Keratinocyte (primary cell): ENCODE results near the gene ATP10D. TPM values are rescaled to one million over a fixed set of nuclear protein-coding genes. Genes with fewer than 3 reads are reported as not detected.

Experiments used
- DNase-seq: peaks from one replicate; pipeline ENCODE4 v3.0.0-alpha.2; 2011; ENCODE audit warnings: low read depth, missing footprints, low spot score
- FAIRE-seq: peaks from 2 replicates; lab custom pipeline; 2011; peaks lifted over from hg19 to GRCh38; lab: Jason Lieb, UNC
- H2AFZ ChIP-seq: 2 replicates; pipeline ENCODE4 v1.6.0; 2012; ENCODE audit warnings: low read length, control low read depth, inconsistent platforms; ENCODE audit not compliant: control insufficient read depth
- H3K27ac ChIP-seq: 2 replicates; pipeline ENCODE4 v1.5.1; 2011; ENCODE audit warnings: low read length; ENCODE audit not compliant: control insufficient read depth, insufficient read depth
- H3K27me3 ChIP-seq: 3 replicates; pipeline ENCODE4 v1.6.0; 2011; ENCODE audit warnings: low read length; ENCODE audit not compliant: control insufficient read depth, insufficient read depth; ENCODE audit errors: extremely low read depth
- H3K36me3 ChIP-seq, 2 experiments: 2 replicates in 1 of 2; 3 replicates in 1 of 2; pipeline ENCODE4 v1.5.1; 2011; ENCODE audit warnings: low read length in 2 of 2, mild to moderate bottlenecking in 1 of 2; ENCODE audit not compliant: control insufficient read depth in 2 of 2, insufficient read depth in 2 of 2; ENCODE audit errors: extremely low read depth in 1 of 2
- H3K4me1 ChIP-seq: 3 replicates; pipeline ENCODE4 v1.5.1; 2011; ENCODE audit warnings: low read length; ENCODE audit not compliant: control insufficient read depth, insufficient read depth; ENCODE audit errors: extremely low read depth
- H3K4me2 ChIP-seq: 3 replicates; pipeline ENCODE4 v1.6.0; 2011; ENCODE audit warnings: low read depth, low read length; ENCODE audit not compliant: control insufficient read depth, insufficient read depth; ENCODE audit errors: extremely low read depth
- H3K4me3 ChIP-seq, 3 experiments: fragments of 200-600 bp in 1 of 3; sonication (generic) in 1 of 3; 2 replicates in 2 of 3; 3 replicates in 1 of 3; pipeline ENCODE4 v1.5.1; 2011 to 2016; ENCODE audit warnings: low read length in 3 of 3, mild to moderate bottlenecking in 3 of 3, control low read depth in 2 of 3, inconsistent platforms in 1 of 3, low read depth in 1 of 3, mixed read lengths in 1 of 3, mixed run types in 1 of 3, moderate library complexity in 1 of 3; ENCODE audit not compliant: control insufficient read depth in 2 of 3, insufficient read depth in 2 of 3; ENCODE audit errors: extremely low read depth in 1 of 3
- H3K79me2 ChIP-seq: 2 replicates; pipeline ENCODE4 v1.6.0; 2012; ENCODE audit warnings: low read length; ENCODE audit not compliant: control insufficient read depth, insufficient read depth
- H3K9ac ChIP-seq: 3 replicates; pipeline ENCODE4 v1.6.0; 2011; ENCODE audit warnings: low read length; ENCODE audit not compliant: control insufficient read depth, insufficient read depth; ENCODE audit errors: extremely low read depth
- H3K9me1 ChIP-seq: 3 replicates; pipeline ENCODE4 v1.6.0; 2011; ENCODE audit warnings: low read length; ENCODE audit not compliant: control insufficient read depth, insufficient read depth; ENCODE audit errors: extremely low read depth
- H3K9me3 ChIP-seq: 2 replicates; pipeline ENCODE4 v1.5.1; 2012; ENCODE audit warnings: low read depth, low read length; ENCODE audit not compliant: control insufficient read depth
- H4K20me1 ChIP-seq: 3 replicates; pipeline ENCODE4 v1.6.0; 2011; ENCODE audit warnings: low read length; ENCODE audit not compliant: control insufficient read depth, insufficient read depth; ENCODE audit errors: extremely low read depth
- EZH2 ChIP-seq: IDR thresholded peaks from one replicate; pipeline ENCODE4 v1.6.1; 2012; ENCODE audit warnings: inconsistent platforms, mild to moderate bottlenecking, low read length, moderate library complexity
- dilution Hi-C: fragments of 300-500 bp; cut with MboI; formaldehyde crosslinking; loops from one replicate; pipeline ENCODE4 v1.7.0; 2020; ENCODE audit warnings: low sequenced_read_pairs; ENCODE audit not compliant: extremely low pct_ligation_motif_present
- polyA plus RNA-seq, 5 experiments: library from polyadenylated mRNA; depleted of rRNA in 3 of 5; stranded (reverse) in 3 of 5; stranded (forward) in 1 of 5; unstranded in 1 of 5; fragments of >200 nt; gene quantifications; 1 replicate in 1 of 5; 2 replicates in 3 of 5; 3 replicates in 1 of 5; pipeline versions ENCODE4 v1.2.1 to v1.2.3, GENCODE V29; 2011 to 2012; ENCODE audit warnings: missing spikeins in 2 of 5, low read depth in 1 of 5, low replicate concordance in 1 of 5
- TF ChIP-seq, protein P1 (sequence below), 3 experiments: IDR thresholded peaks in 1 of 3; conservative IDR thresholded peaks in 1 of 3; optimal IDR thresholded peaks in 1 of 3; 2 replicates in 2 of 3; 3 replicates in 1 of 3; pipeline versions ENCODE3 to v1.5.1; 2011; ENCODE audit warnings: low read length in 3 of 3, mild to moderate bottlenecking in 3 of 3, moderate library complexity in 2 of 3, control low read depth in 1 of 3, inconsistent platforms in 1 of 3; ENCODE audit not compliant: insufficient read depth in 2 of 3; ENCODE audit errors: extremely low read depth in 1 of 3

ATP10D gene
- polyA plus RNA-seq, 1 donor (not counting 4 experiments of a cell fraction or from before 2014, with no cell fraction given): 97.3 TPM

DNA sequence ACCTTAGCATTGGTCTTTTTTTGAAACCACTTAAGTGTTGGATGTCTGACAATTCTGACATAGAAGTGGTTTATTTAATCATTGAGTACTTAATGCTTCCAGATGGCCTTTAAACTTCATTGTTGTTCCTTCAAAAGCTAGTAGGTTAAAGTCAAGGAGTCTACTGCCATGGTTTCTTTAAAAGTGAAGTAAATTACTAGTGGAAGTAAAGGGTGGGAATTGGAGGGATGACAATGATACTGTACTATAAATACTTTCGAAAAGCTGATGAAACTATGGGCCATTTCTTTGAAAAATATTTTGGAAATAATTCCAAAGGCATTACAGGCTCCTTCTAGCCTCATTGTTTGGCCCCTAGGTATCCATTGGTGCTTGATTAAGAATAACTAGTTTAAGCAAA, 51.9 kb downstream of the ATP10D start:
- Histone ChIP-seq H3K36me3 (peaks cover 6 to 10% of the 10 kb centered on the region in 2 experiments), H3K27me3 (no peaks in the 10 kb centered on the region), H3K4me1 (peaks cover 22% of the 10 kb centered on the region), H3K79me2 (peaks cover 2% of the 10 kb centered on the region), H4K20me1 (no peaks in the 10 kb centered on the region), H3K9me1 (no peaks in the 10 kb centered on the region), H3K9me3 (peaks cover 2% of the 10 kb centered on the region), H3K27ac (no peak overlapping the region), H3K4me3 (no peak overlapping the region), H2AFZ (no peak overlapping the region), H3K9ac (no peak overlapping the region), H3K4me2 (no peak overlapping the region)
- dilution Hi-C loops: no loop called here
- FAIRE-seq (no peak), DNase-seq (no peak)
- TF ChIP-seq, protein P1, sequence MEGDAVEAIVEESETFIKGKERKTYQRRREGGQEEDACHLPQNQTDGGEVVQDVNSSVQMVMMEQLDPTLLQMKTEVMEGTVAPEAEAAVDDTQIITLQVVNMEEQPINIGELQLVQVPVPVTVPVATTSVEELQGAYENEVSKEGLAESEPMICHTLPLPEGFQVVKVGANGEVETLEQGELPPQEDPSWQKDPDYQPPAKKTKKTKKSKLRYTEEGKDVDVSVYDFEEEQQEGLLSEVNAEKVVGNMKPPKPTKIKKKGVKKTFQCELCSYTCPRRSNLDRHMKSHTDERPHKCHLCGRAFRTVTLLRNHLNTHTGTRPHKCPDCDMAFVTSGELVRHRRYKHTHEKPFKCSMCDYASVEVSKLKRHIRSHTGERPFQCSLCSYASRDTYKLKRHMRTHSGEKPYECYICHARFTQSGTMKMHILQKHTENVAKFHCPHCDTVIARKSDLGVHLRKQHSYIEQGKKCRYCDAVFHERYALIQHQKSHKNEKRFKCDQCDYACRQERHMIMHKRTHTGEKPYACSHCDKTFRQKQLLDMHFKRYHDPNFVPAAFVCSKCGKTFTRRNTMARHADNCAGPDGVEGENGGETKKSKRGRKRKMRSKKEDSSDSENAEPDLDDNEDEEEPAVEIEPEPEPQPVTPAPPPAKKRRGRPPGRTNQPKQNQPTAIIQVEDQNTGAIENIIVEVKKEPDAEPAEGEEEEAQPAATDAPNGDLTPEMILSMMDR (optimal IDR thresholded peaks at IDR 0.05 in 1 of 3, IDR thresholded peaks at IDR 0.05 in 1 of 3, conservative IDR thresholded peaks at IDR 0.05 in 1 of 3; ENCODE audit: extremely low read depth in 1 of 3, insufficient read depth in 2 of 3, low read length in 3 of 3): no peak
- no peak for TF ChIP-seq EZH2

DNA sequence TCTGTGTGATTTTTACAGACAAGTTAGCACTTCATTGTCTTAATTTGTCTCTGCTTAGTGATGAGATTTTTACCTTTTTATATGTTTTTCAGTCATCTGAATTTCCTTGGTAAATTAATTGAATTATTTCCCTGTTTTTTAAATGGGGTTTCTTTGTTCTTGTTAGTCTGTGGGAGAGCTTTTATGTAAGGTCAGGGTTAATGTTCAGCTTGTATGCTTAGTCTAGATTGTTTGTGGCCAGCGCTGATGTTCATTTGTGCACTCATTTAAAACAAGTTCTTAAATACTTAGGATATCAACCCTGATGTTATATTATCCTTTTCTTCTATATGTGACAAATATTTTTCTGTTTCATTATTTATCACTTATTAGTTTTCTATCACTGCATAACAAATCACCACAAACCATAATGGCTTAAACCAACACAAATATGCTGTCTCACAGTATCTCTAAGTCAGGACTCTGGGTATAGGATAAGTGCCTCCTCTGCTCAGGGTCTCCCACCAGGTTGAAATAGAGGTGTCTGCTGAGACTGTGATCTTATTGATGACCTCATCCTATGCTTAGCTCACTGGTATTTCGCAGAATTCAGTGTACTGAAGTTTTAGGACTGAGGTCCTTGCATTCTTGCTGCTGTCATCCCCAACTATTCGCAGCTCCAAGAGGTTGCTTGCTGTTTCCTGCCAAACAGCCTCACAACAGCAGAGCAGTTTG, 53.2 kb downstream of the ATP10D start:
- H3K27ac ChIP-seq: no peak overlapping the region
- DNase-seq (no peak), FAIRE-seq (peak; percentile 5)
- no peak overlapping the region for H3K4me2 ChIP-seq
- H3K27me3 ChIP-seq: no peaks in the 10 kb centered on the region
- no peaks in the 10 kb centered on the region for H3K9me1 ChIP-seq
- no peak overlapping the region for H3K4me3 ChIP-seq
- H3K79me2 ChIP-seq: no peaks in the 10 kb centered on the region
- no peak for TF ChIP-seq EZH2
- TF ChIP-seq, protein P1 (optimal IDR thresholded peaks at IDR 0.05 in 1 of 3, IDR thresholded peaks at IDR 0.05 in 1 of 3, conservative IDR thresholded peaks at IDR 0.05 in 1 of 3; ENCODE audit: extremely low read depth in 1 of 3, insufficient read depth in 2 of 3, low read length in 3 of 3): no peak
- H2AFZ ChIP-seq: no peak overlapping the region
- H3K4me1 ChIP-seq: peaks cover 20% of the 10 kb centered on the region
- dilution Hi-C loops: no loop called here
- peaks cover 2% of the 10 kb centered on the region for H3K9me3 ChIP-seq
- H3K9ac ChIP-seq: no peak overlapping the region
- peaks cover 4 to 6% of the 10 kb centered on the region in 2 experiments for H3K36me3 ChIP-seq
- H4K20me1 ChIP-seq: no peaks in the 10 kb centered on the region
